Activated CD8-positive, alpha-beta memory T cell treated with anti-CD3 and anti-CD28 coated beads, Interleukin-2, amount 10 ng/mL, durations not matched to agents 7 days and 5 days (primary cell): ENCODE measurements around the gene CCDC181. TPM values are rescaled to one million over a fixed set of nuclear protein-coding genes. Genes with fewer than 3 reads are reported as not detected.

Experiments
- ATAC-seq: fragments of 150-1000 bp; cut with Tn5 transposase; one replicate; pipeline ENCODE4 v1.10.0; 2021; ENCODE audit warnings: moderate library complexity
- CTCF ChIA-PET: fragments of 350-600 bp; sonication (Branson Sonifier 250); formaldehyde crosslinking; loops from one replicate; lab custom pipeline; 2021; ENCODE audit warnings: antibody characterized with exemption; lab: Charles Lee
- DNase-seq: peaks from one replicate; pipeline ENCODE4 v3.0.0-alpha.2; 2020
- H3K27ac Mint-ChIP-seq: one replicate; pipeline ENCODE4 v1.8.0; 2021; ENCODE audit warnings: mild to moderate bottlenecking, mixed read lengths
- H3K27me3 Mint-ChIP-seq: one replicate; pipeline ENCODE4 v1.8.0; 2021; ENCODE audit warnings: mixed read lengths
- H3K36me3 Mint-ChIP-seq: one replicate; pipeline ENCODE4 v1.8.0; 2021; ENCODE audit warnings: mild to moderate bottlenecking, mixed read lengths
- H3K4me1 Mint-ChIP-seq: one replicate; pipeline ENCODE4 v1.8.0; 2021; ENCODE audit warnings: mixed read lengths
- H3K4me3 Mint-ChIP-seq: one replicate; pipeline ENCODE4 v1.8.0; 2021; ENCODE audit warnings: mild to moderate bottlenecking, moderate library complexity, mixed read lengths
- H3K9me3 Mint-ChIP-seq: one replicate; pipeline ENCODE4 v1.8.0; 2022; ENCODE audit warnings: low read depth, mixed read lengths
- total RNA-seq, 2 experiments: library from RNA; stranded (reverse); gene quantifications; one replicate each; pipeline ENCODE4 v1.2.3, GENCODE V29; 2021

The CCDC181 gene
- total RNA-seq, 2 experiments from 2014 or later, result 0.19 TPM; not detected in 1

DNA sequence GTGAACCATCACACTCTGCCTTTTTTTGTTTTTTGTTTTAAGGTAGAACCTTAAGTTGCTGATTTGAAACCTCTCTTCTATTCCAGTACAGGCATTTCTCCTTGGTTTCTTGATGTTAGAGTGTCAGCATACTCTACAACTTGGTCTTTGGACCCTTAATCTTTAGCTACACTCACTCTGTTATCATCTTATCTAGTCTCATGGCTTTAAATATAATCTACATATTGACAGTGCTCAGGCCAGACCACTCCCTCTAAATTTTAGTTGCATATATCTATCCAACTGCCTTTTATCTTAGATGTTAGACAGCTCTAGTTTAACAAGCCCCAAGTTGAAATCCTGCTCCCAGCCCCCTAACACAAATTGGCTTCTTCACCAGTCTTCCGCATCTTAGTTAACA, 81.8 kb downstream of the CCDC181 start:
- Mint-ChIP-seq H3K4me1 (peaks cover 1% of the 10 kb centered on the region), H3K36me3 (peaks cover 12% of the 10 kb centered on the region), H3K27ac (no peak overlapping the region), H3K9me3 (peaks cover 4% of the 10 kb centered on the region), H3K27me3 (no peaks in the 10 kb centered on the region), H3K4me3 (no peak overlapping the region)
- ATAC-seq, result no peak
- DNase-seq, result no peak
- CTCF ChIA-PET, result no interaction called here

Other genes with a start within 250 kb of the CCDC181 start
- 10 to 100 TPM; 21.8 to 29.1 TPM for gene NME7, start 59.7 kb downstream of the CCDC181 start, total RNA-seq
- 10 to 100 TPM; 33.2 to 43.4 TPM for gene BLZF1, start 59.3 kb downstream of the CCDC181 start, total RNA-seq
- 1 to 10 TPM; 5.0 to 7.8 TPM for gene SLC19A2, start 58.5 kb upstream of the CCDC181 start, total RNA-seq
- 10 to 100 TPM in 1 of 2 experiments, 1 to 10 TPM in 1; 3.1 to 14.0 TPM for gene F5, start 159.0 kb upstream of the CCDC181 start, total RNA-seq
- under 1 TPM in 1 of 2 experiments, not detected in 1; 0.18 TPM for gene SELP, start 202.7 kb upstream of the CCDC181 start, total RNA-seq